Testis (tissue), 2 donors: Measurements from ENCODE around the gene LUZP2.

ENCODE experiments used
- CTCF ChIP-seq, 3 experiments: fragments of 450-650 bp in 2 of 3; fragments of 200-600 bp in 1 of 3; sonication (generic) in 1 of 3; IDR thresholded peaks; one replicate each; pipeline ENCODE4 v1.5.1; 2016 to 2019; ENCODE audit warnings: antibody characterized with exemption in 3 of 3, mild to moderate bottlenecking in 2 of 3, moderate library complexity in 1 of 3
- POLR2A ChIP-seq: fragments of 450-650 bp; IDR thresholded peaks from one replicate; pipeline ENCODE4 v1.6.1; 2017; ENCODE audit warnings: antibody characterized with exemption, mild to moderate bottlenecking, moderate library complexity

GRCh38 chr11:25037431-25037830, 540.6 kb downstream of the LUZP2 start:
- no peak for TF ChIP-seq CTCF (IDR thresholded peaks at IDR 0.05)
- TF ChIP-seq POLR2A: no peak
